ENCODE results near the gene EFCAB6. TPM values are rescaled to one million over a fixed set of nuclear protein-coding genes. Genes with fewer than 3 reads are reported as not detected.

EFCAB6 gene
- total and polyA plus RNA-seq, 8 donors, result 2.0 to 5.5 (median 3.5) TPM

- DNase-seq, result peak in 2 of 4 donors; percentile 10 to 52
- Histone ChIP-seq H3K4me3 (no peak overlapping the region), H3K4me1 (no peaks in the 10 kb centered on the region), H3K9me3 (peaks cover 0 to 2% of the 10 kb centered on the region in 2 donors), H3K36me3 (no peaks in the 10 kb centered on the region), H3K27ac (no peak overlapping the region), H3K27me3 (peaks cover 0 to 59% of the 10 kb centered on the region in 2 donors)
- intact Hi-C loops (cut with DNase I), result no loop called here
- ATAC-seq, result no peak
- no peak for TF ChIP-seq CTCF (IDR thresholded peaks at IDR 0.05)
Observed at GRCh38 chr22:43854121-43854785, 42.1 kb upstream of the EFCAB6 start.

GRCh38 chr22:43853328-43853931 is 41.3 kb upstream of the EFCAB6 start:
- intact Hi-C loops (cut with DNase I), result no loop called here
- Histone ChIP-seq H3K4me1 (no peaks in the 10 kb centered on the region), H3K4me3 (no peak overlapping the region), H3K36me3 (no peaks in the 10 kb centered on the region), H3K27ac (no peak overlapping the region), H3K9me3 (peaks cover 0 to 2% of the 10 kb centered on the region in 2 donors), H3K27me3 (peaks cover 0 to 56% of the 10 kb centered on the region in 2 donors)
- no peak for TF ChIP-seq CTCF (IDR thresholded peaks at IDR 0.05)
- DNase-seq, result peak in 1 of 4 donors; percentile 24
- ATAC-seq, result no peak

- Histone ChIP-seq H3K27ac (no peak overlapping the region), H3K36me3 (no peaks in the 10 kb centered on the region), H3K4me3 (no peak overlapping the region), H3K27me3 (peaks cover 0 to 53% of the 10 kb centered on the region in 2 donors), H3K4me1 (no peaks in the 10 kb centered on the region), H3K9me3 (peaks cover 0 to 2% of the 10 kb centered on the region in 2 donors)
- ATAC-seq, result no peak
- DNase-seq, result peak in 1 of 4 donors; percentile 28
- TF ChIP-seq CTCF (IDR thresholded peaks at IDR 0.05), result no peak
- intact Hi-C loops (cut with DNase I), result no loop called here
Observed at GRCh38 chr22:43852573-43853327, 40.6 kb upstream of the EFCAB6 start.

- Histone ChIP-seq H3K9me3 (peaks cover 0 to 2% of the 10 kb centered on the region in 2 donors), H3K27me3 (peaks cover 0 to 61% of the 10 kb centered on the region in 2 donors), H3K36me3 (no peaks in the 10 kb centered on the region), H3K27ac (no peak overlapping the region), H3K4me3 (no peak overlapping the region), H3K4me1 (no peaks in the 10 kb centered on the region)
- TF ChIP-seq CTCF (IDR thresholded peaks at IDR 0.05), result no peak
- ATAC-seq (no peak), DNase-seq (peak in 1 of 4 donors; percentile 14)
- intact Hi-C loops (cut with DNase I), result no loop called here
Observed at GRCh38 chr22:43851979-43852307, 39.8 kb upstream of the EFCAB6 start.

Measured in left lung (tissue), 10 donors.